Non-pigmented ciliary epithelial cell (primary cell): ENCODE data around the gene FAM20C.

Experiments used
- DNase-seq: peaks from one replicate; pipeline ENCODE4 v3.0.0-alpha.2; 2010; ENCODE audit warnings: low read depth

FAM20C gene

DNA sequence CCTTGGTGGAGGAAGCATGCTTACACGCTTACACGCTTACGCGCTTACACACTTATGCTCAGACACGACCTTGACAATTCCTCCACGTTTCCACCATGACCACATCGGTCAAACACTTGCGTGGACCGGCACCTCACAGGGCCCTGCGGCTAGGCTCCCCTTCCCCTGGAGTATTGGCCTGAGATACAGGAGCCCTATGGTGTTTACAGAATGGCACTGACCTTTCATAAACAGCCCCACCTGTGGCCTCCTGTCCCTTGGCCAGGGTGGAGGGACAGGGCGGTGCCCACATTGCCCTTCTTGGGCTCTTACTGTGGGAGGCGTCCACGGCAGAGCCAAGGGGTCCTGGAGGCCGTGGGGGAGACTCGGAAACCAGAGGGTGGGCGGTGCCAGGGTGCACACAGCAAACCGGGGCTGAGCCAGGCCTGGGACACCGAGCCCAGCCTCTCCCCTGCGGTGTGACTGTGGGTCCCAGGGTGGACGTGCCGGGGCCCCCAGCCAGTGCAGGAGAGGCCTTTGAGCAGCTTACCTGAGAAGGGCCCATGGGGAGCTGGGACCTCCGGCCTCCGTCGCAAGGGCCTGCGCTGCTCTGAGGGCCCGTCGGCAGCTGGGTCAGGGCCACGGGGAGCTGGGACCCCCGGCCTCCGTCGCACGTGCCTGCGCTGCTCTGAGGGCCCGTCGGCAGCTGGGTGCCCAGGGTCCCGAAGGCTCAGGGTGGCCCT lies 53.4 kb downstream of the FAM20C start:
- no peak for DNase-seq

DNA sequence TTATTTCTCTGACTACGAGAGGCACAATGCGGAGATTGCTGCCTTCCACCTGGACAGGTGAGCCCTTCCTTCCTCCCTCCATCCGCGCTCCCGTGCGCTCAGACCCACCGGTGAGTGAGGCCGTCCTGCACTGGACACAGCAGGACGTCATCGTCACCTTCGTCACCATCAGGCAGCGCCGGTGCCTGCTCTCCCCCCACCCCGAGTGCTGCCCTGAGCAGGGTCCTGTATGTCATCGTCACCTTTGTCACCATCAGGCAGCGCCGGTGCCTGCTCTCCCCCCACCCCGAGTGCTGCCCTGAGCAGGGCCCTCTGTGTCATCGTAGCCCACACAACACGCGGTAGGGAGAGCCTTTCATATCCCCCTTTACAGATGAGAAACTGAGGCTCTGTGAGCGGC lies 54.1 kb downstream of the FAM20C start:
- no peak for DNase-seq

GRCh38 chr7:247181-247580 lies 54.8 kb downstream of the FAM20C start:
- DNase-seq, result no peak

GRCh38 chr7:247636-248035 lies 55.3 kb downstream of the FAM20C start:
- DNase-seq, result no peak

DNA sequence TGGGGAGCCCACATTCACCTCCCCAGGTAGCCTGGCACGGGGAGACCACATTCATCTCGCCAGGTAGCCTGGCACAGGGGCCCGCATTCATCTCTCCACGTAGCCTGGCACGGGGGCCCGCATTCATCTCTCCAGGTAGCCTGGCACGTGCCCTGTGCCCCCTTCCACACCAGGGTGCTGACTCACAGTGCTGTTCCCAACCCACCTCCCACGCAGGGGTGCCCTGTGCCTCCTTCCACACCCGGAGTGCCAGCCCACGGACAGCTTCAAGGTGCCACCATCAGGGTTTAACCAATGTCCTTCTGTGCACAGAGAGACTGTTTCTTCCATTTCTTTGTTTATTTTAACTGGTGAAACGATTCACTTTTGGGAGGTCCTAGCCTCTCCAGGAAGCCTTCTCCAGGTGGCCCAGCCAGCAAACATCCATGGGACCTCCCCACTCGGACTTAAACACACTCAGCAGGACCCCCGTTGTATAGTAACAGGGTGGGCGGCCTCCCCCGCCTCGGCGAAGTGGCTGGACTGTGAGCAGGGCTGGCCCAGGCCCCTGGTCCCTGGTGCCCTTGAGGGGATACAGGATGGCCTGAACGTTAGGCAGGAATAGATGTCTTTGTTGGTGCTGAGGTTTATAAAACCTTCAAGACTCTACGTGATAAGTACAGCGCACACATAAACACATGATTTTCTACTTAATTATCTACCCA lies 56.5 kb downstream of the FAM20C start:
- no peak for DNase-seq

DNA sequence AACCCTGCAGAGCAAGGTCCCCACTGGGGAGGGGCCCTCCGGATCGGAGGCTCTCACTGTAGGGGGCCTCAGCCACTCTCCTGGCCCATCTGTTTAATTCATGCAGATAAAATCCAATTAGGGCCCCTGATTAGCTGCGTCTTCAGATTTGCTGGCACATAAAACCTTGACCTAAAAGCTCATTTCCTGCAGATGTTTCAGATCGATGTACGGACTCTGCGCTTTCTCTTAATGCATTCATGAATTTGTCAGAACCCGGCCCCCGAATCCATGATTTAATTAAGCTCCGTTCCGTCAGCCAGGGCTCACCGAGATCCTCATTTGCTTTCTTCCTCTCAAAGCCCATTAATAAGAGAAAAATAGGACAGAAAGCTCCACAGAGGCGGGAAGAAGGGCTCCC lies 57.6 kb downstream of the FAM20C start:
- DNase-seq, result no peak

GRCh38 chr7:250523-250922 lies 58.2 kb downstream of the FAM20C start:
- no peak for DNase-seq

GRCh38 chr7:251005-251404 lies 58.6 kb downstream of the FAM20C start:
- no peak for DNase-seq

- no peak for DNase-seq
These were observed 59.2 kb downstream of the FAM20C start for GRCh38 chr7:251446-252175.

DNA sequence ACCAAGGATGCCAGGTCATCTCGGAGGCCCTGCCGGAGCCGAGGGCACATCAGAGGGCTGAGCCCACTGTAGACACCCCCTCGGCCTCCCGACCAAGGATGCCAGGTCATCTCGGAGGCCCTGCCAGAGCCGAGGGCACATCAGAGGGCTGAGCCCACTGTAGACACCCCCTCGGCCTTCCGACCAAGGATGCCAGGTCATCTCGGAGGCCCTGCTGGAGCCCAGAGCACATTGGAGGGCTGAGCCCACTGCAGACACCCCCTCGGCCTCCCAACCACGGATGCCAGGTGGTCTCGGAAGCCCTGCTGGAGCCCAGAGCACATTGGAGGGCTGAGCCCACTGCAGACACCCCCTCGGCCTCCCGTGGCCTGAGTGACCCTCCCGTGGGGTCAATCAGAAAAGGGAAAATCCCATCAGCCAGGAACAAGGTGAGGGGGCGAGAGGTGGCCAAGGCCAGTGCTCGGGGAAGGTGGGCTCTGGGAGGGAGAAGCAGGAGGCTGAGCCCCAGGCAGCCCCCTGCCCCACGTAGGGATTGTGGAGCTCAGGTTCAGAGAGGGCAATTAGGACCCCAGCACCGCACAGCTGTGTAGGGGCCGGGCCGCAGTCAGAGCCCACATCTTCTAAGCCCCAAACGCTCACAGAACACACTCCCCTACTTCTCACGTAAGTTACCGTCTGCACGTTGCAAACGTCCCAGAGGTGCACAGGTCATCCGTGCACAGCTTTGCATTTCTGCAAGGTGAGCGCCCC lies 60.0 kb downstream of the FAM20C start:
- no peak for DNase-seq

DNA sequence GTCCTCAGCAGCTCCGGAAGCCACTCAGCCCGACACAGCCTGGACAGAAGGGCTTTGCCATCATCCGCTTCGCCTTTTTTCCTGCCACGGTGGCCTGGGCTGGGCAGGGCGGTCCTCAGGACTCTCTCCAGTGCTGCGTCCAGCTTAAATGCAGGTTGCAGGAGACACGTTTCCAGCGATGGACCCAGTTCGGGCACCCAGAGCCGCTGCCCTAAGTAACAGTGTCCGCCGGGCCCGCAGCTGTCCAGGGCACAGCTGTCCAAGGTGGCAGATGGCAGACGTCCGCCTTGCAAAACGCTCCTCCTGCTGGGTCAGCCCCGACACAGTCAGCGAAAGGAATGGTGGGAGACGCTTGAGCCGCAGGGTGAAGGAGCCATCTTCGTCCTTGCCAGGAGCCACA lies 60.6 kb downstream of the FAM20C start:
- DNase-seq, result no peak

GRCh38 chr7:253581-254336 lies 61.4 kb downstream of the FAM20C start:
- DNase-seq, result no peak

- DNase-seq, result no peak
These were observed 62.1 kb downstream of the FAM20C start for GRCh38 chr7:254337-255037.

DNA sequence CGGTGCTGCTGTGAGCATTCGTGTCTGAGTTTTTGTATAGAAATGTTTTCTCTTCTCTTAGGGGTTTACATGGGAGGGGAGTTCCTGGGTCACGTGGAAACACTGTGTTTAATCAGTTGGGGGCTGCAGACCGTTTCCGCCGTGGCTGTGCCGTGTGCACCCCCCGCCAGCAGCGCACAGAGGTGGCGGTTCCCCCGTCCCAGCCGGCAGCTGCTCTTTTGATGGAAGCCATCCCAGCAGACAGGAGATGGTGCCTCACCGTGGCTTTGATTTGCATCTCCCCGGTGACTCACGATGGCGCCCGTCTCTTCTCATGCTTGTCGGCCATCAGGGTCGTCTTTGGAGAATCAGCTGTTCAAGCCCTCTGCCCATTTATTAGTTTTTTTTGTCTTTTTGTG lies 62.7 kb downstream of the FAM20C start:
- DNase-seq, result no peak

- no peak for DNase-seq
These were observed 63.5 kb downstream of the FAM20C start for GRCh38 chr7:255721-256361.

DNA sequence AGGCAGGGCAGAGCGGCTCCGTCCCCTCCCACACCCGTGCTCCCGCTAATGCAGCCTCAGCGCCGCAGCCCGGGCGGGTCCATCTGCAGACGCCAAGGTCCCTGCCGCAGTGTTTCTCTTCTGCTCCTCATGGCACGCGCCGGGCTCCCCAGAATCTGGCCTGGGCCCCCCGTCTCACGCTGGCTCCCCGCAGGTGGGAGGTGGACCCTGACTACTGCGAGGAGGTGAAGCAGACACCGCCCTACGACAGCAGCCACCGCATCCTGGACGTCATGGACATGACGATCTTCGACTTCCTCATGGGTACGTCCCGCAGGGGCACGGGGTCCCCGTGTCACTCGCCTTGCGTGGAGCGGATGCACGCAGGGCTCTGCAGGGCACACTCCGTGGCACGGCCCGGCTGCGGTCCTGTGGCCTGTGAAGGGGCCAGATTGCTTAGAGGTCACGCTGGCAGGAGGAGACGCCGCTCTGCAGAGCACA lies 64.1 kb downstream of the FAM20C start:
- no peak for DNase-seq

DNA sequence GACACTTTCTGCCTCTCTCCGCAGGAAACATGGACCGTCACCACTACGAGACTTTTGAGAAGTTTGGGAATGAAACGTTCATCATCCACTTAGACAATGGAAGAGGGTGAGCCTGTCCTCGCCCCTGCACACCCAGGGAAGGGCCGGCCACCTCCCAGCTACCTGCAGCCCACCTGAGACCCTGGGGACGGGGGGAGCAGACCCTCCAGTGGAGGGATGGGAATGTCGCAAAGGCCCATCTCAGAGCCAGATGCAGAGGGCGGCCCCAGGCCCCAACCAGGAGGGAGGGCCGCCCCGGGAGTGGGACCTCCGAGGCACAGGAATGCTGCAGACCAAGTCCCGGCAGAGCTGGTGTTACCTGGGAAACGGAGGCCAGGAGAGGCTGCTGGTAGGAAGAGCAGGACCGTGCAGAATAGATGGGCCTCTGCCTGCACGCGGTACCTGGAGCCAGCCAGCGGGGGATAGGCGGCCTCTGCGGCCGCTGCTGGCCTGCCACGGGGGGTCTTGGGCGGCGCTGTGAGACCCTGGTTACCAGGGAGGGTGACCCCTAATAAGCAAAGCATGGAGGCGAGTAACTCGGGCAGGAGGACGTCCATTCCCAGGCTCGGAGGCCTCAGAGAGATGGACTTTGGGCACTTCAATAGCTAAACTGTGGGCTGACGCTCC lies 64.7 kb downstream of the FAM20C start:
- DNase-seq, result no peak

DNA sequence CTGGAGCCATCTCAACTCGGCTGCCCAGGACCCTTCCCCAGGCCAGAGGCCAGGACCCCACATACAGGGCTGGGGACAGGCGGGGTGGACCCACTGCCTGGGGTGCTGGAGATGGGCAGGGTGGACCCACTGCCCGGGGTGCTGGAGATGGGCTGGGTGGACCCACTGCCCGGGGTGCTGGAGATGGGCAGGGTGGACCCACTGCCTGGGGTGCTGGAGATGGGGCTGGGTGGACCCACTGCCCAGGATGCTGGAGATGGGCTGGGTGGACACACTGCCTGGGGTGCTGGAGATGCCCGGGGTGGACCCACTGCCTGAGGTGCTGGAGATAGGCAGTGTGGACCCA lies 65.2 kb downstream of the FAM20C start:
- no peak for DNase-seq

DNA sequence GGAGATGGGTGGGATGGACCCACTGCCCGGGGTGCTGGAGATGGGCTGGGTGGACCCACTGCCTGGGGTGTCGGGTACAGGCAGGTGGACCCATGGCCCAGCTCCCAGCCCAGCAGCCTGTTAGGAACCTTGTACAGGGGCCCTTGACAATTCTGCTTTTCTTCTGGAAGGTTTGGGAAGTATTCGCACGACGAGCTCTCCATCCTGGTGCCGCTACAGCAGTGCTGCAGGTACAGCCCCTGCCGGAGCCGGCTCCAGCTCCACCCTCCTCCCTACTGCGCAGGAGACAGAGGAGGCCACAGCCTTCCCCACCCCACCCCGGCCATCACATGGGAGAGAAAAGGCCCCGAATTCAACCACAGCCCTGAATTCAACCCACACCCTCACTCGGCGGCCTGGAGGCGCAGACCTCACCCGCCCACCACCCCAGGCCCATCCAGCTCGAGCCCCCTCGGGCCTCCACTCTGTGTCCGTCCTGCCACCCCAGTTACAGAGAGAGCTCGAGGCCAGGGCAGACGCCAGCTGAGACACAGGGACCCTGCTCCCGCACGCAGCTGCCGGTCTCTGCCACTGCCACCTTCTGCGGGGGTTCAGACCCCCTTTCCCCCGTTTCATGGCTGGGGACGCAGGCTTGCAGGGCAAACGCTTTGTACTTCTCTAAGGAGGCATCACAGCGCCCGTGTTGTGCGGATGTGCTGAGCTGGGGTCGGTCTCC lies 66.3 kb downstream of the FAM20C start:
- DNase-seq, result no peak

DNA sequence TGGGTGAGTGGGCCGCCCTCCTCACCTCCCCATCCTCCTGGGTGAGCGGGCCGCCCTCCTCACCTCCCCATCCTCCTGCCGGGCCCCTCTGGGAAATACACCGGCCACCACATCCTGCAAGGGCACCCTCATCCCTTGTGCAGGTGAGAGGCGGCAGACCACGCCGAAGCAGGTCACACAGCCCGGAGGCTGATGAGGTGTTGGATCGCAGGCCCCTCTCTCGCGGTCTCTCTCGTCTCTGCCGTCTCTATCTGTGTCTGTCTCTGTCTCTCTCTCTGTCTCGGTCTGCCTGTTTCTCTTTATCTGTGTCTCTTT lies 66.8 kb downstream of the FAM20C start:
- DNase-seq, result no peak
